Panc1 (cell line): ENCODE measurements around the gene NFIC. TPM values are rescaled to one million over a fixed set of nuclear protein-coding genes. Genes with fewer than 3 reads are reported as not detected.

Source experiments
- ATAC-seq: fragments of 200-7000 bp; cut with Tn5 transposase; 2 replicates; pipeline ENCODE4 v1.9.1; 2020; ENCODE audit warnings: mild to moderate bottlenecking, moderate library complexity
- BruUV-seq: library from RNA; stranded (reverse); fragments of 400-500 nt; replicated peaks from 2 replicates; lab custom pipeline; 2021; lab: Mats Ljungman, UMichigan
- CTCF ChIA-PET: fragments of 300-600 bp; sonication (Branson Sonifier 250); formaldehyde crosslinking; loops from one replicate; lab custom pipeline; 2022; ENCODE audit warnings: antibody characterized with exemption; lab: Charles Lee
- POLR2A ChIA-PET: fragments of 300-600 bp; sonication (Branson Sonifier 250); formaldehyde crosslinking; loops from one replicate; lab custom pipeline; 2022; ENCODE audit warnings: antibody characterized with exemption; lab: Charles Lee
- DNase-seq: peaks from one replicate; pipeline ENCODE4 v3.0.0-alpha.2; 2010; ENCODE audit warnings: low read depth, low spot score
- H3K27ac ChIP-seq: 2 replicates; pipeline ENCODE4 v1.5.1; 2011; ENCODE audit warnings: mild to moderate bottlenecking, low read length, inconsistent platforms
- H3K27me3 ChIP-seq: fragments of 200-500 bp; sonication (Bioruptor generic); 2 replicates; pipeline ENCODE4 v1.6.0; 2014; ENCODE audit warnings: low read length, inconsistent platforms; ENCODE audit not compliant: control insufficient read depth, insufficient read depth
- H3K36me3 ChIP-seq: fragments of 200-500 bp; sonication (Bioruptor generic); 2 replicates; pipeline ENCODE4 v1.5.1; 2014; ENCODE audit warnings: inconsistent platforms, mild to moderate bottlenecking, low read length, moderate library complexity; ENCODE audit not compliant: control insufficient read depth, insufficient read depth
- H3K4me1 ChIP-seq: 2 replicates; pipeline ENCODE4 v1.5.1; 2011; ENCODE audit warnings: inconsistent platforms, mild to moderate bottlenecking, low read length, moderate library complexity; ENCODE audit not compliant: control insufficient read depth, insufficient read depth
- H3K4me3 ChIP-seq, 2 experiments: 2 replicates each; pipeline ENCODE4 v1.5.1; 2011 to 2012; ENCODE audit warnings: low read depth in 2 of 2, low read length in 2 of 2, mild to moderate bottlenecking in 2 of 2, inconsistent platforms in 1 of 2, moderate library complexity in 1 of 2
- H3K9me3 ChIP-seq: fragments of 200-500 bp; sonication (Bioruptor generic); 2 replicates; pipeline ENCODE4 v1.5.1; 2014; ENCODE audit warnings: low read depth, mild to moderate bottlenecking, inconsistent platforms, low read length, moderate library complexity; ENCODE audit not compliant: control insufficient read depth, insufficient read depth
- CTCF ChIP-seq: fragments of 450-650 bp; IDR thresholded peaks from 2 replicates; pipeline ENCODE4 v1.5.1; 2017; ENCODE audit warnings: mild to moderate bottlenecking
- POLR2AphosphoS5 ChIP-seq: IDR thresholded peaks from 2 replicates; pipeline ENCODE4 v1.6.1; 2012; ENCODE audit warnings: mild to moderate bottlenecking, low read depth, low read length, moderate library complexity
- REST ChIP-seq, 2 experiments: IDR thresholded peaks; 2 replicates each; pipeline ENCODE4 v1.6.1; 2011 to 2012; ENCODE audit warnings: low read depth in 2 of 2, control low read depth in 1 of 2, low read length in 1 of 2, mild to moderate bottlenecking in 1 of 2, moderate library complexity in 1 of 2; ENCODE audit not compliant: insufficient read depth in 1 of 2
- SIN3A ChIP-seq: IDR thresholded peaks from 2 replicates; pipeline ENCODE4 v1.6.1; 2012; ENCODE audit warnings: low read depth, mild to moderate bottlenecking, low read length, moderate library complexity, borderline replicate concordance; ENCODE audit not compliant: insufficient read depth
- TCF7L2 ChIP-seq: IDR thresholded peaks from 2 replicates; pipeline ENCODE4 v1.6.1; 2011; ENCODE audit warnings: mild to moderate bottlenecking, low read depth, low read length, inconsistent platforms
- in situ Hi-C: cut with HindIII; loops from 2 replicates; pipeline ENCODE4 v1.10.0; 2016; ENCODE audit warnings: low sequenced_read_pairs, low pct_unique_long_range_greater_than_20kb
- intact Hi-C: fragments of 100-400 bp; cut with micrococcal nuclease; formaldehyde crosslinking; loops from one replicate; pipeline ENCODE4 v1.10.0; 2022; ENCODE audit not compliant: unreplicated experiment
- total RNA-seq: library from RNA; stranded (reverse); gene quantifications from one replicate; pipeline ENCODE4 v1.2.1, GENCODE V29; 2021; ENCODE audit not compliant: unreplicated experiment

NFIC gene
- total RNA-seq, 1 experiment from 2014 or later = 120 TPM

- Histone ChIP-seq H3K27ac (peak overlapping the region; percentile 69), H3K4me3 (peak overlapping the region; percentile 57 to 61), H3K4me1 (peaks cover 21% of the 10 kb centered on the region), H3K36me3 (no peaks in the 10 kb centered on the region), H3K9me3 (no peaks in the 10 kb centered on the region), H3K27me3 (no peaks in the 10 kb centered on the region)
- TF ChIP-seq POLR2AphosphoS5 = no peak
- no peak for TF ChIP-seq REST (IDR thresholded peaks at IDR 0.05; ENCODE audit: insufficient read depth in 1 of 2, low read depth in 2 of 2, low read length in 1 of 2)
- TF ChIP-seq CTCF = no peak
- no peak for TF ChIP-seq SIN3A
- TF ChIP-seq TCF7L2 = no peak
- ATAC-seq = peak; percentile 46
- intact Hi-C loops = no loop called here
- BruUV-seq = no TSS peak
- in situ Hi-C loops = no loop called here
- DNase-seq = no peak
- CTCF ChIA-PET = no interaction called here
- POLR2A ChIA-PET = no interaction called here
Observed at GRCh38 chr19:3359015-3359918, 7.1 kb upstream of the NFIC start.

- H3K4me1 ChIP-seq = peaks cover 28% of the 10 kb centered on the region
- no peak for DNase-seq
- ChIA-PET POLR2A (no interaction called here), CTCF (no interaction called here)
- H3K9me3 ChIP-seq = no peaks in the 10 kb centered on the region
- intact Hi-C loops (no loop called here), in situ Hi-C loops (no loop called here)
- H3K36me3 ChIP-seq = no peaks in the 10 kb centered on the region
- no peak overlapping the region; the same call in 1 of the 2 replicates for H3K27ac ChIP-seq
- BruUV-seq = no TSS peak
- peak overlapping the region; percentile 61 to 66 for H3K4me3 ChIP-seq
- ATAC-seq = peak; percentile 59
- no peak for TF ChIP-seq REST (IDR thresholded peaks at IDR 0.05; ENCODE audit: insufficient read depth in 1 of 2, low read depth in 2 of 2, low read length in 1 of 2)
- TF ChIP-seq SIN3A = no peak
- TF ChIP-seq TCF7L2 = no peak
- TF ChIP-seq CTCF = no peak
- TF ChIP-seq POLR2AphosphoS5 = no peak
- no peaks in the 10 kb centered on the region for H3K27me3 ChIP-seq
Observed at GRCh38 chr19:3359919-3360420, 6.4 kb upstream of the NFIC start.
